Stomach smooth muscle (tissue), 2 donors: ENCODE data around the gene ABCG2.
"Not testable (repeated sequence)": the region's sequence is repeated elsewhere in the genome, so short reads cannot be mapped to it uniquely, and the experiment has no call there.

Source experiments
- H3K27ac ChIP-seq: one replicate; pipeline ENCODE4 v1.7.0; 2013; ENCODE audit warnings: mild to moderate bottlenecking, low read length, inconsistent platforms
- H3K27me3 ChIP-seq, 2 donors: one replicate each; pipeline ENCODE4 v1.7.0; 2013; ENCODE audit warnings: low read length in 2 of 2; ENCODE audit not compliant: insufficient read depth in 2 of 2, control insufficient read depth in 1 of 2
- H3K36me3 ChIP-seq, 2 donors: one replicate each; pipeline ENCODE4 v1.7.0; 2013; ENCODE audit warnings: low read length in 2 of 2; ENCODE audit not compliant: control insufficient read depth in 2 of 2, insufficient read depth in 2 of 2
- H3K4me1 ChIP-seq: one replicate; pipeline ENCODE4 v1.7.0; 2013; ENCODE audit warnings: low read length; ENCODE audit not compliant: control insufficient read depth, insufficient read depth
- H3K4me3 ChIP-seq, 2 donors: one replicate each; pipeline ENCODE4 v1.7.0; 2013; ENCODE audit warnings: low read length in 2 of 2
- H3K9ac ChIP-seq, 2 donors: one replicate each; pipeline ENCODE4 v1.7.0; 2013; ENCODE audit warnings: low read length in 2 of 2, mild to moderate bottlenecking in 1 of 2
- H3K9me3 ChIP-seq, 2 donors: one replicate each; pipeline ENCODE4 v1.7.0; 2013; ENCODE audit warnings: low read length in 2 of 2; ENCODE audit not compliant: control insufficient read depth in 2 of 2
- donor health status: healthy.
- donor health status: Pancreatic carcinoma.

Gene ABCG2

DNA sequence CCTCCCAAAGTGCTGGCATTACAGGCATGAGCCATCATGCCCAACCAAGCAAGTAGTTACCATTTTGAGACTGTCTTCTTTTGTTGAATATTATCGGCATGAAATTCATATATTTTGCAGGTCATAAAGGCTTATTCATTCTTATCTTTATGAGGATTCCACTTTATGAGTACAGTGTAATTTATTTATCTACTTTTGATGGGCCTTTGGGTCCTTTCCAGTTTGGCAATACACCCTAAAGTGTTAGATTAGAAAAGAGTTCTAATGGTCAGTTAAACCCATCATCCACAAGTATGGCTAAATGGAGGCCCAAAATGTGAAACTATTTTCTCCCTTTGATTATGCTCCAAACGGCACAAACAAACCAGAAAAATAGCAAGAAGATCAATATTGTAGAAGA, 10.9 kb upstream of the ABCG2 start:
- Histone ChIP-seq H3K9me3 (no peaks in the 10 kb centered on the region), H3K27me3 (no peaks in the 10 kb centered on the region), H3K27ac (no peak overlapping the region)

DNA sequence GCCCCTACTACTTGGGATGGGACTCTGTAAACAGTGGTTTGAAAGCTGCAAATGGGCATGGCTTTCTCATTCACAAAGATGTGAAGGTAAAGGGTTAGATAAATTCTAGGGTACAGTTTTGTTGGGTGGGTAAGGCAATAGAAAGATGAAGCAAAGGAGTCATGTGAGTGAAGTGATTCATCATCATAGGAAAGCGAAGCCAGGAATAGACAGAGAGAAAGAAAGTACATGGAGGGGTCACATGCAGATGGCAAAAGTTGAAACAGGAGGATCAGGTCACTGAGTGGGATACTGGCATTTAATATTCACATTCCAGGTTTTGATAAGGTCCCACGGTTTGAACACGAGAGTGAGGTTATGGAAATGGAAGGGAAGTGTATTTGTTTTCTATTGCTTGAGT, 8.2 kb upstream of the ABCG2 start:
- Histone ChIP-seq H3K36me3 (no peaks in the 10 kb centered on the region), H3K4me1 (no peaks in the 10 kb centered on the region), H3K9me3 (no peaks in the 10 kb centered on the region), H3K27me3 (no peaks in the 10 kb centered on the region), H3K9ac (no peak overlapping the region), H3K4me3 (no peak overlapping the region), H3K27ac (no peak overlapping the region)

More for the DNA sequence above, 10.9 kb upstream of the ABCG2 start:
- Histone ChIP-seq H3K9ac (no peak overlapping the region), H3K4me1 (no peaks in the 10 kb centered on the region), H3K36me3 (no peaks in the 10 kb centered on the region), H3K4me3 (no peak overlapping the region)

DNA sequence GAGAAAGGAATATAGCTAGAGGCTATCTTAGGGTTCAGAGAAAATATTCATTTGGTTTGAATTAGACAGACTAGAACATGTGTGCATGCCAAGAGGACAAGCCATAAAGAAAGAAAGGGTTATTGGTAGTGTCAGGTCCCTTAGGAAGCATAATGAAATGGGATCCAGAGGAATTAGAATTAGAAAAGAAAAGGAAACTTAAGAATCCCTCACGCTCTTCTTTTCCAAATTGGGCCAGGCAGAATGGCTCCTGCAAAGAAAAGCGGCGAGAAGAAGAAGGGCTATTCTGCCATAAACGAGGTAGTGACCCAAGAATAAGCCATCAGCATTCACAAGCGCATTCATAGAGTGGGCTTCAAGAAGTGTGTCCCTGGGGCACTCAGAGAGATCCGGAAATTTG, 4.9 kb upstream of the ABCG2 start:
- H3K4me3 ChIP-seq, result no peak overlapping the region
- no peak overlapping the region for H3K9ac ChIP-seq
- H3K27me3 ChIP-seq, result peaks cover 0 to 5% of the 10 kb centered on the region in 2 donors
- H3K9me3 ChIP-seq, result no peaks in the 10 kb centered on the region
- peaks cover 6% of the 10 kb centered on the region for H3K4me1 ChIP-seq
- H3K36me3 ChIP-seq, result no peaks in the 10 kb centered on the region
- no peak overlapping the region for H3K27ac ChIP-seq

DNA sequence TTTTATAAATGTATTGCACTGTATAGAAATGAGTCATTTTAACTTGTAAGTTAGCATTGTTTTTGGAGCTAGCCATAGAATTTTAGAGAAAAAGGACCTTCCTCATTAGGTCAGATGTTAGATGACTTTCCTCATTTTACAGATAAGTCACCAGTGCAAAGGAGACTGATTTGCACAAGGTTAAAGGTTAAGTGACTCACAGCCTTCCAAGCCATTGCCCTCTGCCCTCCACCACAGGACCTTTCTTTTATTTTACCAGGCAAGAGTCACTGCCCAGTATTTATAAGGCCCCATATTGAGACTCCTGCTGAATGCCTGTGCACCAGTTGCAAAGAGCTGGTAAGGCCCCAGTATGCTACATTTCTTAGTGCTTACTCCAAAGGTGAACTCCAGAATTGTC, 4.2 kb upstream of the ABCG2 start:
- H3K27me3 ChIP-seq, result peaks cover 0 to 9% of the 10 kb centered on the region in 2 donors
- H3K4me3 ChIP-seq, result no peak overlapping the region
- H3K9ac ChIP-seq, result no peak overlapping the region
- no peaks in the 10 kb centered on the region for H3K36me3 ChIP-seq
- peaks cover 7% of the 10 kb centered on the region for H3K4me1 ChIP-seq
- H3K27ac ChIP-seq, result no peak overlapping the region
- no peaks in the 10 kb centered on the region for H3K9me3 ChIP-seq

DNA sequence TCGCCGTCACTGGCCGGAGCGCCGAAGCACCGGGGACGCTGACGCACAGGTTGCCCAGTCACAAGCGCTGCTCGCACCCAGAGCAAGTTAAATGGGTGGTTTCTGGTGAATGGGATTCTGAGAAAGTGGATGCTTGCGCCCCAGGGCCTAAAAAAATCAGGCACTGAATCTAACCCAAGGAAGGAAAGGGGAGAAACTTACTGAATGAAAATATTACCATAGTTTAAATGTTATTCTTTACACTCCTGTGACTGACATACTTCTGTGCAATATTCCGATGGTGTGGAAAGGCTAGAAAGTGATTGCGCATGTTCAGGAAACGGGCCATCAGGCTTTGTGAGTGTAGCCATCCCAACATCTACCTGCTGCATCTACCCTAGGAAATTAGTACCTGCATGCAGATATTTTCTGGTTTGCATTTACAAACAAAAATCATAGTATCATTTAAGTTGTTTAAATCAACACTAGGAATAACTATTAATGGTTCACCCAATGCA, 838 bp upstream of the ABCG2 start:
- no peak overlapping the region for H3K27ac ChIP-seq
- peaks cover 0 to 10% of the 10 kb centered on the region in 2 donors for H3K27me3 ChIP-seq
- H3K4me1 ChIP-seq, result peaks cover 7% of the 10 kb centered on the region
- no peaks in the 10 kb centered on the region for H3K9me3 ChIP-seq
- H3K36me3 ChIP-seq, result no peaks in the 10 kb centered on the region
- H3K9ac ChIP-seq, result no peak overlapping the region
- H3K4me3 ChIP-seq, result peak overlapping the region; percentile 72 to 75

DNA sequence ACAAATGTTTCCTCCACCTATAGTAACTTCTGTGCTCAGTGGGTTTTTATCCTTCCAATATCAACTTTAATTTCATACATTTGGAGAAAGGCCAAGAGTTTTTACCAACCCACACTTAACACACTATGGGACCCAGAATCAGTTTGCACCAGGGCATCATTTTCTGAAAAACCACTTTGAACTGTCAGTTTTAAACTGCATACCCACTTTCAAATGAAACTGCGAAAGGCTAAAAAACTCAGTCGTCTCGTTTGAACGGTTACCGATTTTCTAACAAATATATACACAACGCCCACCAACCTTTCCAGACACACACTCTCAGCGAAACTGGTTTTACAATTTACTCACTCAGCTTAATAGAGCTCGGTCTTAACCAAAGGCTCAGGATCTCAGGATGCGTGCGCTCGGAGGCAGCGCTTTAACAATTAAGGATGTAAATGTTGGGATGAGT, 376 bp downstream of the ABCG2 start:
- no peak overlapping the region for H3K9ac ChIP-seq
- H3K9me3 ChIP-seq, result no peaks in the 10 kb centered on the region
- peaks cover 7% of the 10 kb centered on the region for H3K4me1 ChIP-seq
- H3K36me3 ChIP-seq, result no peaks in the 10 kb centered on the region
- H3K4me3 ChIP-seq, result peak overlapping the region; percentile 72 to 75
- no peak overlapping the region for H3K27ac ChIP-seq
- peaks cover 0 to 10% of the 10 kb centered on the region in 2 donors for H3K27me3 ChIP-seq

DNA sequence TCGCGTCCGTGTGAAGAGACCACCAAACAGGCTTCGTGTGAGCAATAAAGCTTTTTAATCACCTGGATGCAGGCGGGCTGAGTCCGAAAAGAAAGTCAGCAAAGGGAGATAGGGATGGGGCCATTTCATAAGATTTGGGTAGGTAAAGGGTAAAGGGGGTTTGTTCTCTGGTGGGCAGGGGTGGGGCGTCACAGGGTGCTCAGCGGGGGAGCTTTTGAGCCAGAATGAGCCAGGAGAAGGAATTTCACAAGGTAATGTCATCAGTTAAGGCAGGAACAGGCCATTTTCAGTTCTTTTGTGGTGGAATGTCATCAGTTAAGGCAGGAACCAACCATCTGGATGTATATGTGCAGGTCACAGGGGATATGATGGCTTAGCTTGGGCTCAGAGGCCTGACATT, 6.1 kb downstream of the ABCG2 start:
- not testable (repeated sequence) for H3K36me3 ChIP-seq, H3K9ac ChIP-seq, H3K27me3 ChIP-seq, H3K4me1 ChIP-seq, H3K9me3 ChIP-seq, H3K27ac ChIP-seq, H3K4me3 ChIP-seq

DNA sequence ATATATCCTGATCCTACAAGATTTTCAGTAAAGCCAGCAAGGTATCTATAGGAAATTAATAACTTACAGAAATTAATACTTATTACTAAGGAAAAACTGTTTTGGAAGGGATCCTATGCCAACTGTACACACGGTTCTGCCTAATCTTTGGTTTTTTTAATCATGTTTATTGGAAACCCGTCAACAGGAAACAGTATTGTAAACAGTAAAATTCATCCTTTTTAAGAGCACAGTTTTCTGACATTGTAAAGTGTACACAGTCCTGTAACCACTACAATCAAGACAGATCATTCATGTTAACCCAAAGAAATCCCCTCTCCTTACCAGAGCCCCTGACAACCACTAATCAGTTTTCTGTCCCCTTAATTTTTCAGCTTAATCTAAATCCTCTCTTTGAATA, 9.9 kb downstream of the ABCG2 start:
- no peak overlapping the region for H3K27ac ChIP-seq
- no peaks in the 10 kb centered on the region for H3K36me3 ChIP-seq
- H3K4me3 ChIP-seq, result no peak overlapping the region

DNA sequence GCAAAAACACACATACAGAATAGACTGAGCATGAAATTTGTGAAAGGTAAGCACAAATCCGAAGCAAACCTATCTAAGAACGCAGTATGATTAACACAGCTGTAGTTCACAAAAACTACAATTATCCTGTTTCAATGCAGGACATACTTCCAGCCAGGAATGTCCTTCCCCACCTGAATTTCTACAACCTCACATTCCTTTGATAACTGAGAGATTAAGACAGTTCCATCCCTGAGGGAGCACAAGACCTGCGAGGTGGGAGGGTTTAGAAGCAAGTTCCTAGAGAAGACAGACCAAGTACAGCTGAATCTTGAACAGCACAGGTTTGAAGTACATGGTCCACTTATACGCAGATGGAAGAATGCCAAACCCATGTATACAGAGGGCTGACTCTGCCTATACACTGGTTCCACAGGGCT, 10.6 kb downstream of the ABCG2 start:
- H3K27ac ChIP-seq, result no peak overlapping the region
- no peak overlapping the region for H3K9ac ChIP-seq
- no peaks in the 10 kb centered on the region for H3K9me3 ChIP-seq
- no peaks in the 10 kb centered on the region for H3K27me3 ChIP-seq
- no peaks in the 10 kb centered on the region for H3K4me1 ChIP-seq
- H3K36me3 ChIP-seq, result no peaks in the 10 kb centered on the region
- H3K4me3 ChIP-seq, result no peak overlapping the region

More for the DNA sequence above, 9.9 kb downstream of the ABCG2 start:
- Histone ChIP-seq H3K4me1 (no peaks in the 10 kb centered on the region), H3K27me3 (no peaks in the 10 kb centered on the region), H3K9ac (no peak overlapping the region), H3K9me3 (no peaks in the 10 kb centered on the region)

DNA sequence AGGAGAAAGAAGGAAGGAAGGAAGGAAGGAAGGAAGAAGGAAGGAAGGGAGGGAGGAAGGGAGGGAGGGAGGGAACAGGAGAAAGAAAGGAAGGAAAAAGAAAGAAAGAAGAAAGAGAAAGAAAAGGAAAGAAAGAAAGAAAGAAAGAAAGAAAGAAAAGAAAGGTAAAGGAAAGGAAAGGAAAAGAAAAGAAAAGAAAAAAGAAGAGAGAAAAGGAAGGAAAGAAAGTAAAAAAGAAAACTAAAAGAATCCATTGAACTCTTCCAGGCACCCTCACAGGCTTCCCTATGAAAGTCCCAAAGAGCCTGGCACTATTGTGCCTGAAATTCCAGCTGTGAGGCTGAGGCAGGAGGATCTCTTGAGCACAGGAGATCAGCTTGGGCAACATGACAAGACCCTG, 11.5 kb downstream of the ABCG2 start:
- H3K4me1 ChIP-seq, result no peaks in the 10 kb centered on the region
- H3K27me3 ChIP-seq, result no peaks in the 10 kb centered on the region
- no peaks in the 10 kb centered on the region for H3K9me3 ChIP-seq
- H3K4me3 ChIP-seq, result no peak overlapping the region
- H3K36me3 ChIP-seq, result no peaks in the 10 kb centered on the region
- no peak overlapping the region for H3K9ac ChIP-seq
- no peak overlapping the region for H3K27ac ChIP-seq

DNA sequence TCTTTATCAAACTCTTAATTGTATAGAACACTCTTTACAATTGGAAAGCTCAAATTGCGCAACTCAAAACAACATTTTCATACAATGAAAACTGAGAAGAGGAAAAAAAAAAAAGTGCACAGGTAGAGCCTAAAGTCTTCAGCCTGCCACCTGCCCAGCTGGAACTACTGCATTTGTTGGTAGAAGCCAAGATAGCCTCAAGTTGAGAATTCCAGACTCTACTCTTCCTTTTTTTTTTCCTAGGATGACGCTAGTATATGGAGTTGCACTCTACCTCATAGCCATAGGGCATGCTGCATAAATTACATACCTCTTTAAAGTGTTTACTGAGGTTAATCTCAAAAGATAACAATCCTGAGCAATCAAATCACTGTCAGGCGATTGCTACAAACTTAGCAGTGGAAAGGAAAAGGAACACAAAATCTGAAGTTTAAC, 13.6 kb downstream of the ABCG2 start:
- no peaks in the 10 kb centered on the region for H3K4me1 ChIP-seq
- H3K27ac ChIP-seq, result no peak overlapping the region
- H3K9ac ChIP-seq, result no peak overlapping the region
- H3K36me3 ChIP-seq, result no peaks in the 10 kb centered on the region
- H3K27me3 ChIP-seq, result no peaks in the 10 kb centered on the region
- no peaks in the 10 kb centered on the region for H3K9me3 ChIP-seq
- H3K4me3 ChIP-seq, result no peak overlapping the region
